ENCODE data around the gene PON2.

GRCh38 chr7:95454438-95455045 is 19.7 kb upstream of the PON2 start:
- TF ChIP-seq CTCF (IDR thresholded peaks at IDR 0.05) (no peak), POLR2A (IDR thresholded peaks at IDR 0.05) (no peak), POLR2AphosphoS5 (IDR thresholded peaks at IDR 0.05) (no peak)

Data from transverse colon (tissue), 4 donors.